DMS79 treated with DMSO at 0.1 percent for 48 hours (cell line): Measurements from ENCODE around the gene COL25A1.
"Not testable (repeated sequence)": the region's sequence is repeated elsewhere in the genome, so short reads cannot be mapped to it uniquely, and the experiment has no call there.

Experiments
- DNase-seq: peaks from one replicate; lab custom pipeline; 2025; lab: John Stamatoyannopoulos, UW

COL25A1 gene

DNA sequence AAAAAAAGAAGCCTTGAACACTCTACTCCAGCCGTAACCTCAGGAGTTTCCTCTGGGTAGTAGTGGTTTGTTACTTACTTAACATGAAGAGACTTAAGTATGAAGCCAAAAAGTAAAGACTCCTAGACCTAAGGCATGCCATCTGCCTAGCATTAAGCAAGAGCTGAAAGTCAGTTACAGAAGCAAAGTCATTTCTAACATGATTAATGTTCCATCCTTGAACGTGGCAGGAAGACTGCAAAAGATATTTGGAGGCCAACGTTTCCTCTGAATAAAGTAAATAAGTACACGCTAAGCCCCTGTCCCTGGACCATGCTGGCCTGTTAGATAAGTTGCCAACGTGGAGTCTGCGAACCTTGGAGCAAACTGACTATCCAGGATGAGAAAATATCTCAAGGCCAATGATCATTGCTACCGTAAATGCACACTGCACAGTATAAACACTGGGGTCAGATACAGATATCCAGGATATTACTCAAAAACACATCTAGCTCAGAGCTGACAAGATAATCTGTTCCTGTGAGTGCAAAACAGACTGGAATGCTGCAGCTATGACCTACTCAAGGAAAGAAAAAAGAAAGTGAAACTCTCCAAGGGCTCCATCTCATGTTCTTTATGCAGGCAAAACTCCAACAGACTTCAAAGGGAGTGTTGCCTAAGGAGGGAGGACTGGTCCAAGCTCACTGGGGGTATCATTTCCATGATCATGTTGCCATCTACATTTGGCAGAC is 255.8 kb downstream of the COL25A1 start:
- DNase-seq, result no peak

DNA sequence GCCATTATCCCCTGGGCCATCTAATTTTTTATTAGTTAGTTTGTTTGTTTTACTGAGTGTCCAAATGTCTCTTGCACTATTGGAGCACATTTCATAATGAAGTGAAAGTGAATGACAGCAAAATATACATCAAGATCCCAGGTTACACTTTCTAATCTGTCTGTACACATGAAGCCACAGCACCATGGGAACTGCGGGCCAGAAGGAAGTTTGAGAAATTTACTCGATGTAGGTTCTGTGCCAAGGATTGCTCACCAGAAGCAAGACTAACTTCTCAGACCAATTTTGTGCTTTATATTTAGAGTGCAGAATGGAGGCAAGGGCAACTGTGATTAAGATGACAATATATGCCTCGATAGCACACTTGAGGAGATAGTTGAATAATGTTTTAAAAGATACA is 258.0 kb downstream of the COL25A1 start:
- no peak for DNase-seq

DNA sequence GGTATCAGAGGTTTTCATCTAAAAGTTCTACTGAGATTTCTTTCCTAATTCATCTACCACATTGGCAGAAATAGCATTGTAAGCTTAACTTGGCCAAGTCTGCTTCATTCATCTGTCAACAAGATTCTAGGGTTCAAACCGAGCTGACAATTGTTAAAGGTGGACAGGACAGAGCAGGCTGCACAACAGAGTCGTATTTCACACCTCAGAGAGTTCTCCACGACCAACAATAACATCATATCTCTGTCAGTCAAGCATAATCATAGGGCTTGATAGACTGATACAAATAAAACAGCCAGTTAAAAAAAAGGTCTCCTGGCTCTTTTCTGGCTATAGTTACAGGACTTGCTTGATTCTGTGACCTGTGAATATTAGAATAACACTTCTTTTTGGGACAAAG is 259.2 kb downstream of the COL25A1 start:
- no peak for DNase-seq

DNA sequence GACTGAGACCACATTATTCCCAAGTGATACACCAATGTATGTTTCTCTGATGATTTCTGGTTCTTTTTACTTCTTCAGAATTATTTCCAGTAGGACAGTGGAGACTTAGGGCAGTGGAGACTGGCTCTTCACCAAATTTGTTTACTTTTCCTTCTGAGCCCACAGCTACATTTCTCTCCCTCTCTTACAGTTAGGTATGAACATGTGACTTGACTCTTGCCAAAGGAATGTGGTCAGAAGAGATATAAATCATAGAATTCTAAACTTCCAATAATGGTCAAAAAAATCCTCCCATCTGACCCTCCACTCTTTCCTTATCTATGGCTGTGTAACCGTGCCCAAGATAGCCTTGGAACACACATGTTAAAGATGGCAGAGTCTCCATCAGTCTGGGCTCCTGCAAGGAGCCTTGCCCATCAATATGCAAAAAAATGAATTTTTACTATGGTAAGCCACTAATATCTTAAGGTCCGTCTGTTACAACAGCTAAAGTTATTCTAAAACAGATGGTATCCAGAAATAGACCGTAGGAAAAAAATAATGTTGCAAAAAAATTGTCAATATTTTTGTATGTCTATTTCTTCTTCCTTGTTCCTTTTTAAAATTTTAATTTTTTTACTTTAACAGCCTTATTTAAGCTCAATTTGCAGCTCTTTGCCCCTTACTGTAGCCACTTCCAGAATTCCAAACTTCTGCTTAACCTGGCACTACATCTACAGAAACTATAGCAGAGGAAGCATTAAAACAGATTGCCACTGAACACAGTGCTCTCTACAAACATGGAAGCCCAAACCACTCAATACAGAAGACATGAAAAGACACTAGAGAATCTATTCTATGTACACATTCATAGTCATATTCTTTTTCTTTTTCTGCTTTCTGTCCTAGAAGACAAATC is 260.7 kb downstream of the COL25A1 start:
- DNase-seq, result no peak

DNA sequence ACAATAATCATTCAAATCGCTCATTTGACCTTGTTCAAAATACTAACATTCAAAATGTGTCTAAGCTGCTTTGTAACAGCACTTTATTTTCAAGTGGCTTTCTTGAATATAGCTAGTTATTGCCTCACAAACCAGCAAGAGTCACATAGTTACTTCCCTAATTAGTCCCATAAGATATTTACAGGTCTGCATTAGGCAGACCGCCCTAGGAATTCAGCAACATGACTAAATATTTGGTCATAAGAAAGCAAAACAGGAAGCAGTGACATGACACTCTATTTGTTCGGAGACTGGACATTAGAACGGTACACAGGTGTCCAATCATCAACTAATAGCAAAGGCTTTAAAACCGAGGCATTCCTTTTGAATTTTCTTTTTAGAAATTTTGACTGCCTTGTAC is 262.0 kb downstream of the COL25A1 start:
- DNase-seq, result no peak

DNA sequence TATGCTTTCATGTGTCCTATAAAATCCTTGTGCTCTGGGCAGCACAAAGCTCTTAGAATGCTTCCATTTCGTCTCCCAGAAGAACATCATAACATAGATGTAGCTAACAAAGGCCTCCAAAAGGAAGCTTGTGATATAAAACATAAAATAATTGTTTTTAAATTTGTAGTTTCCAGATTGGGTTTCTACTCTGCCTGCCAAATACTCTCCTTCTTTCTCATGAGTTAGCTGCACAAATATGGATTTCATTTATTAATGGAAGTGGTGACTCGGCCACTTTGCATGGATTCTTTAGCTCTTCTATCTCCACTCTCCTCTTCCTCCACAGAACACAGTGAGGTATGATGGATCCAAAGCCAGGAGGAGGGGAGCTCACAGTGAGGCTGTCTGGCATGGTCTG is 265.4 kb downstream of the COL25A1 start:
- DNase-seq, result no peak

DNA sequence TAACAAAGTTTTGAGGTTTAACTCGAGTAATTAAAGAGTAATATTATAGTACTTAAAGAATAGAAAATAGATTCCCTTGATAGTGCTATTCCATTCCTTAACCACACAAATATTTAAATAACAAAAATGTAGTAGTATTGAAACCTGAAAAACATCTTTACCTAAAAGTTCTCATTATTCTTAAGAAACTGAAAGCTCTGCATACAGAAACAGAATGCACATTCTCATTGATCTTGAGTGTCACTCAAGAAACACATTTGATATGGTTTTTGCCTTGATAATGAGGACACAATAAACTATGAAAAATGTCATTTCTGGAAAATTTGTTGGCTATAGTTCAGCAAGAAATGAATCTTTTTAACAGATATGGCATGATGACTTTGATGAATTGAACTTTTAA is 268.5 kb downstream of the COL25A1 start:
- DNase-seq, result no peak

DNA sequence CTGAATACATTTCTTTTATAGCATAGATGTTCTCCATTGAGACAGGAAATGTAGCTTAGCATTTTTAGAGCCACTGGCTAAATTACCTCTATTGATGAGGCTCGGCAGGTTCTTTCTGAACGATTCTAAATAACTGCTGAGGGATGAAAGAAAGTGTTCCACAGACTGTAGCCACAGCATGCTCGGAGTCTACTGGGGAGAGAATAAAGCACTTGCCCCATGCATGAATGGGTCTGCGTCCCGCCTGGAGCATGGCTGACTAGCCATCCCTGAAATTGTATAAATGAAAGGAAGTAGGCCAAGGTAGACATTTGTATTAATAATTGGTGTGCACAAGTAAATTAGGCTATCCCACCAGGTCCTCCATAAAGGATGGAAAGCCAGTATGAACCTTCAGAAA is 269.8 kb downstream of the COL25A1 start:
- DNase-seq, result no peak

DNA sequence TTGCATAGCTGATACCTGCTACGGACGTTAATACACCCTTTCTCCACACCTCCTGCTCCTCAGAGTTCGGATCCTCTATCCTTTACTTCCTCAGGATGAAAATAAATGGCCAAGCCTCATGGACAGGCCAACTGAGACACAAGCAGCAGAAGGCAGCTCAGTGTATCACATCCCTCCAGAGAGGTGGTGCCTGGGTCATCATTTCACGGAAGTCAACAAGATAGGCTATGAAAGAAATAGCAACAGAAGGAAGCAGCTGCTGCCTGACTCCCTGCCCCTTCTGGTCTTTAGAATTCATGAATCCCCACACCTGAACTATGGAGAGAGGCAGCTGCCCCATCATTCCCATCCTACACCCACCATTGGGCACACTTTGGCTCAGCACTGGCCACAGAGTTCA is 272.5 kb downstream of the COL25A1 start:
- no peak for DNase-seq

DNA sequence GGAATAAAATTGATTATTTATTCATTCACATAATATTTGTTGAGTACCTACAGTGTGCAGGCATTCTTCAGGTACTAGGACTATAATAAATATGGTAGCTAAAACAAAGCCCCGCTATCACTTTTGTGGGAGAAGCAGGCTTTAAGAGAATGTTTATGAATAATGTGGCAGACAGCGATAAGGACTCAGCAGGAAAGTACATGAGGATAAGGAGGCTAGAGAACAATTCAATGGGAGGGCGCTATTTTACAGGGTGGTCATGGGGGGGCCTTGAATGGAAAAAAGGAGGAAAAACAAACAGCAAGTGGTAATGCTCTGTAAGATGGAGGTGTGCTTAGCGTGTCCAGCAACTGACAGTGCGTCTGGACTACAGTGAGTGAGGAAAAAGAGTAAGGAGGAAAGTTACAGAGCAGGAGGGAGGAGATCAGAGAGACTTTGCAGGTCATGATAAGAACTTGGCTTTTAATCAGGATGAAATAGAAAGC is 275.4 kb downstream of the COL25A1 start:
- DNase-seq, result no peak

DNA sequence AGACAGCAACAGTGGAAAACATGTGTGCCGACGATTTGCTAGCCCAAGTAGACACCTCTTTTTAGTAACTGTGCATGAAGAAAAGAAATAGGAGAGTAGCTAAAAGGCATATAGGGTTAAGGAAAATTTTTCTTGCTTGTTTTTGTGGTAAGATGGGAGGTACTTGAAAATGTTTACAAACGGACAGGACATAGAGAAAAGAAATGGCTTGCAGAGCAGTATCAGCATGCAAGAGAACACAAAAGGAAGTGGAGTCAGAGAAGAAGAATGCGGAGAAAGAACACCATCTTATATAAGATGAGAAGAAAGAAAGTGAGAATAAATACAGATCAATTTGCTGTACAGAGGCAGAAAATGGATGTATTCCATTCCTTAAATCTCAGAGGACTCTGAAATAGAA is 275.9 kb downstream of the COL25A1 start:
- DNase-seq, result no peak

DNA sequence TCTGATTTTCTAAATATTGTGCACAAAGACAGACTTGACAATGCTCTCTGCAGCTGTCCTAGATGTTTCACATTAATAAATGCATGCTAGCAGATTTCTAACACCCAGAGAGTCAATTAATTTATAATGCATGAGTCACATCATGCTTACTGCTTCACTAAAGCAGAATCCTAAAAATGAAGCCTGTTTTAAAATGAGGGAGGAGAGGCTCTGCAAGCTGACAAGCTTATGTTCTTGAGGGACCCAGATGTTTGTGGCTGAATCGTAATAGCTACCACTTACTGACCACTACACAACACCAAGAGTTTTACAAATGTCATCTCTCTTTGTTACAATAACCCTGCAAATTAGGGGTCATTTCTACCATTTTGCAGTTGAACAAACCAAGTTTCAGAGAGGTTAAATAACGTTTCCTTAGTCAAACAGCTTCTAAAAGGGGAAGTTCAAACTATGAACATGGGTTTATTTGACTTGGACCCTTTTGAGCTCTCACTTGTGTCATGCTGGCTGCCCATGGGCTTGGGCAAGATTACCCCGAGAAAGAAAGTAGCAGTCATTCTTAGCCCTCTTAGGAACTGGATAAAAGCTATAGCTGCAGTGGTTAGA is 276.9 kb downstream of the COL25A1 start:
- DNase-seq, result no peak

DNA sequence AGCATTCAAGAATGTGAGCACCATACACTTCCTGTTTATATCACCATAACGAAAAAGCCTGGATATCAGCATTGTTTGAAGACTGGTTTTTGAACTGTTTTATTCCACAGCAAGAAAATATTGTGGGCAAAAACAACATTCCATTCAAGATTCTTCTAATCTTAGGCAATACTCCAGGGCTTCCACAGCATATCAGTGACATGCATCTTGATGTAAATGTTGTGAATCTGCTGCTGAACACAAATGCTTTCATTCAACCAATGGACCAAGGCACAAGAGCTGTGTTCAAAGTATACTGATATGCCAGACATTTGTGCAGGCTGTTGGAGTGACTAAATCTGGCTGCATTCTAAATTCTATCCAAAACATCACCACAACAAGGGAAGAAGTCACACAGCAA is 279.5 kb downstream of the COL25A1 start:
- no peak for DNase-seq

DNA sequence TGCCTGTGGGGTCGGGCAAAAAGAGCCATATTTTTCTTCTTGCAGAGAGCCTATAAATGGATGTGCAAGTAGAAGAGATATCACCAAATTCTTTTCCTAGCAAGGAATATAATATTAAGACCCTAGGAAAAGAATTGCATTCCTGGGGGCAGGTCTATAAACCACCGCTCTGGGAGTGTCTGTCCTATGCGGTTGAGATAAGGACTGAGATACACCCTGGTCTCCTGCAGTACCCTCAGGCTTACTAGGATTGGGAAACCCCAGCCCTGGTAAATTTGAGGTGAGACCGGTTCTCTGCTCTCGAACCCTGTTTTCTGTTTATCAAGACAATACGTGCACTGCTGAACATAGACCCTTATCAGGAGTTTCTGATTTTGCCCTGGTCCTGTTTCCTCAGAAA is 280.8 kb downstream of the COL25A1 start:
- not testable (repeated sequence) for DNase-seq

DNA sequence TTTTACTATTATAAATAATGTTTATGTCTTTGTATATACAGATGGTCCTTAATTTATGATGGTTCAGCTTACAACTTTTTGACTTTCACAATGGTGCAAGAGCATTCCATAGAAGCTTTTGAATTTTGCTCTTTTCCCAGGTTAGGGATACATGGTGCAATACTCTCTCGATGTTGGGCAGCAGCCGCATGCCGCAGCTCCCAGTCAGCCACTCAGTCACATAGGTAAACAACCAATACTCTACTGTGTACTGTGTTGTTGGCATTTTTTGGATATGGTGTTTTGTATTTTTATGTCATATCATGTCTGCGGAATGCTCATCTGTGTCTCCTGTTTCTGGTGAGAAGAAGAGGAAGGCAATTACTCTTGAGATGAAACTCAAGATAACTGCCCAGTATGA is 281.6 kb downstream of the COL25A1 start:
- DNase-seq, result no peak

DNA sequence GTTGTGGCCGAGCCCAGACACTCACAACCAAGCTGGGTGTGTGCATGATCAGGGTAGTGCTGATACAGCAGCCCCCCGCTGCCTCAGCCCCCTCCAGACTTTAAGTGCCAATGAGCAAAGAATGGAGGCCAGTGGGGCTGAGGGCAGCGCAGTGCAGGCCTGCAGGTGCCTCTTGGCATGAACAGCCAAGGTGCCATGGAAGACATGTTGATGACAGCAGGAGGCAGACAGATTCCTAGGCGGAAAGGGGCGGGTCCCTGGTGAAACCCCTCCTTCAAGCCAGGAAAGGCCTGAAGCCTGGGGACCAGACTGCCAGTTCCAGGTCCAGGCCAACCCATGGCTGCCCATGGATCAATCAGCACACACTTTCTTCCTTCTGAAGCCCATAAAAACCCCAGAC is 286.3 kb downstream of the COL25A1 start:
- no peak for DNase-seq

DNA sequence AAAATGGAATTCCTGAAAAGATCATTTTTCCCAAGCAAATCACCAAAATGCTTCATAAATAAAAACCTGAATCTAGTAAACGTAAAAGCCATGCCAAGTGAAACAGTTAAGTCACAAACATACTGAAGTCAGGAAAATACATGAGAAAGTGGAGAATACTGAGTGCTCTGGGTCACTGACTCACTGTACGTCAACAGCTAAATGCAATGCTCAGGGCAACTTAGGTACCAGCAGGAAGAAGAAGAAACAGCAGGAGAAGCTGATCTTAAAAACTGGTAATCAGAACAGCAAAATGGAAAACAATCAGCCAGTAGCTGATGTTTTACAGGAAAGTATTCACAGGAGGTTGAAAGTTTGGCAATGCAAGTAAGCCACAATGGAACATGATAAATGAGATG is 287.0 kb downstream of the COL25A1 start:
- no peak for DNase-seq

DNA sequence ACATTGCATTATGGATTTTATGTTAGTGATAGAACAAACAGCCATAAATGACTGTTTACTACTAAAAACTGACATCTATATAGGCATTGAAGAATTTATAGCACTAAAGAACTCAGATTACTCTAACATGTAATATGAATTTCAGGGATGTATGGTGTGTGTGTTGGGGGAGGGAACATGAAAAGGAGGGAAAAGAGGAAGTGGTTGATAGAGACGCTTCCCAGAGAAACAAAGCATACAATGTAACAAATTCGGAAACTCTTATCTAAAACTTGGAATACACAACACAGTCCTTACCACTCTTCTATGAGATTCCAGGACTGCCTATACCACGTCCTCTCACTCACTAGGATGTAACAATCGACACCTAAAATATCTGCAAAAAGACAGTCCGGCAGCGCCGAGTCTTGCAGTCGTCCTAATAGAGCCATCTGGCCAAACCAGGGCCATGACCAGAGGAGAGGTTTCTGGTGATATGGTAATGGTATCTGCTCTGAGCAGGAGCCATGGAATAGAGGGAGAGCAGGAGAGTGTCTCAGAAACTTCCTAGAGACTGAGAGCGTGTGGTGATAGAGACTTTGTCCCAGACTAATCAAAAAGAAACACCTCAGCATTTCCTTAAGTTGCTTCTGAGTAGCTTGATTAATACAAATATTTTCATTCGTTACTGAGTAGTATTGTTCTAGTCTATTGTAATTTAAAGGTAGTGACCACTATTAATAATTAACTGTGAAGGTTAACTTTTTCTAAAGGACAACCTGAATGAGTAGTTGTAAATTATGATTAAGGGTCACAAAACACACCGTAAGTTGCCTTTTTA is 287.7 kb downstream of the COL25A1 start:
- DNase-seq, result no peak

DNA sequence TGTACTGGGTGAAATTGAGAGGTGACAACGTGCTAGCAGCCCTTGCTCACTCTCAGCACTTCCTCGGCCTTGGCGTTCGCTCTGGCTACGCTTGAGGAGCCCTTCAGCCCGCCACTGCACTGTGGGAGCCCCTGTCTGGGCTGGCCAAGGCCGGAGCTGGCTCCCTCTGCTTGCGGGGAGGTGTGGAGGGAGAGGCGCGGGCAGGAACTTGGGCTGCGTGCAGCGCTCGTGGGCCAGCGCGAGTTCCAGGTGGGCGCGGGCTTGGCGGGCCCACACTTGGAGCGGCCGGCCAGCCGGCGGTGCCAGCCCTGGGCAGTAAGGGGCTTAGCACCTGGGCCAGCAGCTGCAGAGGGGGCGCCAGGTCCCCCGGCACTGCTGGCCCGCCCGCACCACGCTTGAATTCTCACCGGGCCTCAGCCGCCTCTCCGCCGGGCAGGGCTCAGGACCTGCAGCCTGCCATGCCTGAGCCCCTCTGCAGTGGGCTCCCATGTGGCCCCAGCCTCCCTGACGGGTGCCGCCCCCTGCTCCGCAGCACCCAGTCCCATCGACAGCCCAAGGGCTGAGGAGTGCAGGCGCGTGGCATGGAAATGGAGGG is 290.1 kb downstream of the COL25A1 start:
- no peak for DNase-seq

DNA sequence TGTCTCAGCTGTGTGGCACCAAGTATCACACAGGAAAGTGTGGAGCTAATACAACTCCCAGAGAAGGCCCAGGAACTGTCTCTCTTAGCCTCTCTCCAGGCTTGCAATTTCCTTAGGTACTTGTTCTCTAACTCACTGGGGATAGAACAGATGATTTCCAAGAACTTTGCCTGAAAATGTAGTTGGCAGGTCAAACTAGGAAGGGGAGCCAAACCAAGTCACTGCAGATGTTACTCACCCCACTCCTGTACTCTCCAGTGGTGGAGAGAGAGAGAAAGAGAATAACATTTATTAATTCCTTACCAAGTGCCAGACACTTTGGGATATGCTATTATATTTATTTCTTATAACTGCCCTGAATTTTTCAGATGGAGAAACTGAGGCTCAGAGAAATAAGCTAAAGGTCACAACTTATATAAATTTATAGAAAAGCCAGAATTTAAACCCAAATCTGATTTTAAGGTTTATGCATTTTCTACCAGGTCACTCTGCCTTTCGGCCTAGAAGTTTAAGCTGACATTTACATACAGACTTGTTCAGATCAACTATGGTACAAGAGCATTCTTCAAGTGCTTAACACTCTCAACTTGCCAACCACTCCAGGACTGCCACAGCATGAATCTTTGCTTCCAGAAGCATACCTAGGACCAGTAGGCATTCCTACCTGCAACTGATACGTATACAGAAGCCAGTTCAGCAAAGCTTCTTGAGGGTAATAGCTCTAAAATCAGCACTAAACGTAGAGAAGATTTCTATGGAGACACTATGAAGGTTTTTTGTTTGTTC is 291.0 kb downstream of the COL25A1 start:
- no peak for DNase-seq

DNA sequence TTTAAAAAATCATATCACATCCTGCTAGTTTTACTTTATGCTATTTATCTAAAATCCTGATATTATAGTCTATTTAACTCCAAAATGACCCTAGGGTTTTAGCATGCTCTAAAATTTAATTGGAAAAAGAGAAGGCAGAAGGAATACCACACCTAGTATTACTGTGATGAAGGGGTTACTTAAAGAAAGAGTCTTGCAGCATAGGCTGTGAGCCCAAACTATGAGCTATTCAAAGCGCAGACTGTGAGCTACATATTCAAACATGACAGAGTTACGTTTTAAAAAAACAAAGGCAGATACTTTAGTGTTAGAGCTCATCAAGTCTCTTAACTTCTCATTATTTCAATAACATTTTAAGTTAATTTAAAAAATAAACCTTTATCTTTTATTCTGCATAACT is 291.9 kb downstream of the COL25A1 start:
- no peak for DNase-seq
